Upper lobe of left lung (tissue), 4 donors: ENCODE data around the gene ARHGAP15.

Experiments used
- POLR2A ChIP-seq, 4 donors: fragments of 450-650 bp; IDR thresholded peaks; one replicate each; pipeline ENCODE4 v1.5.1; 2016 to 2017; ENCODE audit warnings: antibody characterized with exemption in 4 of 4, mild to moderate bottlenecking in 2 of 4
- POLR2AphosphoS5 ChIP-seq, 2 donors: sonication (generic); formaldehyde crosslinking; IDR thresholded peaks; one replicate each; pipeline ENCODE4 v1.5.1; 2017; ENCODE audit warnings: antibody characterized with exemption in 2 of 2
- TF ChIP-seq, protein P1 (sequence below), 6 experiments: fragments of 450-650 bp in 4 of 6; fragments of 200-600 bp in 2 of 6; sonication (generic) in 2 of 6; IDR thresholded peaks; one replicate each; pipeline ENCODE4 v1.5.1; 2016 to 2019; ENCODE audit warnings: antibody characterized with exemption in 6 of 6

DNA sequence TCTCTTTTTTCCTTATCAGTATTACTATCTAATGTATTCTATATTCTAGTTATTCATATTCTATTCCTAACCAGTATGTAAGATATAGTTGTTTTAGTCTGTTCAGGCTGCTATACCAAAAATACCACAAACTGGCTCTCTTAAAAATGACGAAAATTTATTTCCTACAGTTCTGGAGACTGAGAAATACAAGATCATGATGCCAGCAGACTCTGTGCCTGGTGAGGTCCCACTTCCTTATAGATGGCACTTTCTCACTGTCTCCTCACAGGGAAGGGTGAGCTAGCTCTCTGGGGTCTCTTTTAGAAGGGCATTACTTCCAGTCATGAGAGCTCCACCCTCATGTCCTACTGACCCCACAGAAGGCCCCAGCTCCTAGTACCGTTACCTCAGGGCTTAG, 4.8 kb upstream of the ARHGAP15 start:
- TF ChIP-seq, protein P1, sequence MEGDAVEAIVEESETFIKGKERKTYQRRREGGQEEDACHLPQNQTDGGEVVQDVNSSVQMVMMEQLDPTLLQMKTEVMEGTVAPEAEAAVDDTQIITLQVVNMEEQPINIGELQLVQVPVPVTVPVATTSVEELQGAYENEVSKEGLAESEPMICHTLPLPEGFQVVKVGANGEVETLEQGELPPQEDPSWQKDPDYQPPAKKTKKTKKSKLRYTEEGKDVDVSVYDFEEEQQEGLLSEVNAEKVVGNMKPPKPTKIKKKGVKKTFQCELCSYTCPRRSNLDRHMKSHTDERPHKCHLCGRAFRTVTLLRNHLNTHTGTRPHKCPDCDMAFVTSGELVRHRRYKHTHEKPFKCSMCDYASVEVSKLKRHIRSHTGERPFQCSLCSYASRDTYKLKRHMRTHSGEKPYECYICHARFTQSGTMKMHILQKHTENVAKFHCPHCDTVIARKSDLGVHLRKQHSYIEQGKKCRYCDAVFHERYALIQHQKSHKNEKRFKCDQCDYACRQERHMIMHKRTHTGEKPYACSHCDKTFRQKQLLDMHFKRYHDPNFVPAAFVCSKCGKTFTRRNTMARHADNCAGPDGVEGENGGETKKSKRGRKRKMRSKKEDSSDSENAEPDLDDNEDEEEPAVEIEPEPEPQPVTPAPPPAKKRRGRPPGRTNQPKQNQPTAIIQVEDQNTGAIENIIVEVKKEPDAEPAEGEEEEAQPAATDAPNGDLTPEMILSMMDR (IDR thresholded peaks at IDR 0.05), result no peak
- TF ChIP-seq POLR2AphosphoS5 (IDR thresholded peaks at IDR 0.05) (no peak), POLR2A (IDR thresholded peaks at IDR 0.05) (no peak)
